Measurements from ENCODE around the gene CDC37. TPM values are rescaled to one million over a fixed set of nuclear protein-coding genes. Genes with fewer than 3 reads are reported as not detected.
"Not testable (repeated sequence)": the region's sequence is repeated elsewhere in the genome, so short reads cannot be mapped to it uniquely, and the experiment has no call there.

CDC37 gene
- total RNA-seq, 1 experiment from 2014 or later = 154 TPM

GRCh38 chr19:10384580-10384979 lies 18.8 kb downstream of the CDC37 start:
- no peaks in the 10 kb centered on the region for H3K9me3 ChIP-seq
- TF ChIP-seq CTCF (IDR thresholded peaks at IDR 0.05; ENCODE audit: insufficient read depth in 1 of 2, low read depth in 1 of 2, low read length in 1 of 2, severe bottlenecking in 1 of 2, unreplicated experiment in 1 of 2) = no peak
- 0 out of 2 replicates have a peak, but pooled peaks cover 2% of the 10 kb centered on the region for H3K4me1 ChIP-seq
- BruUV-seq (replicated peaks) = no TSS peak
- no peaks in the 10 kb centered on the region for H3K27me3 Mint-ChIP-seq (ENCODE audit: insufficient read depth, unreplicated experiment)
- intact Hi-C loops (cut with micrococcal nuclease; ENCODE audit: unreplicated experiment) = no loop called here
- no peak for DNase-seq
- no peaks in the 10 kb centered on the region for H3K9me3 Mint-ChIP-seq (ENCODE audit: unreplicated experiment)
- no peaks in the 10 kb centered on the region for H3K36me3 ChIP-seq (ENCODE audit: control insufficient read depth, insufficient read depth, low read length)
- H3K27ac Mint-ChIP-seq (ENCODE audit: unreplicated experiment) = no peak overlapping the region
- H3K4me1 Mint-ChIP-seq (ENCODE audit: low read depth, unreplicated experiment) = no peaks in the 10 kb centered on the region
- H3K27me3 ChIP-seq (replicated peaks; ENCODE audit: control insufficient read depth, insufficient read depth, low read length) = no peaks in the 10 kb centered on the region
- H3K4me3 ChIP-seq (ENCODE audit: low read depth, low read length) = no peak overlapping the region
- H3K36me3 Mint-ChIP-seq (ENCODE audit: insufficient read depth, unreplicated experiment) = peaks cover 20% of the 10 kb centered on the region
- ChIA-PET POLR2A (interaction anchor here (0.6 kb wide), 1 partner anchor 42 kb away, joined by 3 read pairs; no protein-coding TSS in a partner anchor), CTCF (interaction anchor here (0.6 kb wide), 1 partner anchor 85 kb away, joined by 3 read pairs; no protein-coding TSS in a partner anchor)
- H3K4me3 Mint-ChIP-seq (ENCODE audit: unreplicated experiment) = no peak overlapping the region

- H3K27me3 Mint-ChIP-seq (ENCODE audit: insufficient read depth, unreplicated experiment); POLR2A ChIA-PET; H3K36me3 ChIP-seq (ENCODE audit: control insufficient read depth, insufficient read depth, low read length); H3K4me3 Mint-ChIP-seq (ENCODE audit: unreplicated experiment); H3K9me3 Mint-ChIP-seq (ENCODE audit: unreplicated experiment); H3K4me3 ChIP-seq (ENCODE audit: low read depth, low read length); BruUV-seq (replicated peaks); DNase-seq; H3K4me1 Mint-ChIP-seq (ENCODE audit: low read depth, unreplicated experiment); H3K4me1 ChIP-seq; H3K9me3 ChIP-seq; H3K27ac Mint-ChIP-seq (ENCODE audit: unreplicated experiment); intact Hi-C loops (cut with micrococcal nuclease; ENCODE audit: unreplicated experiment); H3K27me3 ChIP-seq (replicated peaks; ENCODE audit: control insufficient read depth, insufficient read depth, low read length): not testable (repeated sequence)
- CTCF ChIA-PET = interaction anchor here (0.8 kb wide), 1 partner anchor 113 kb away, joined by 5 read pairs; no protein-coding TSS in a partner anchor
- H3K36me3 Mint-ChIP-seq (ENCODE audit: insufficient read depth, unreplicated experiment) = peaks cover 22% of the 10 kb centered on the region
Observed at GRCh38 chr19:10383223-10383499, 20.2 kb downstream of the CDC37 start.

- peak within 1 kb of the TSS; percentile 96 for H3K4me3 ChIP-seq (ENCODE audit: low read depth, low read length)
- H3K4me1 Mint-ChIP-seq (ENCODE audit: low read depth, unreplicated experiment) = peaks cover 8% of the 10 kb centered on the region
- H3K4me3 Mint-ChIP-seq (ENCODE audit: unreplicated experiment) = peak within 1 kb of the TSS; percentile 85
- TF ChIP-seq CTCF (IDR thresholded peaks at IDR 0.05; ENCODE audit: insufficient read depth in 1 of 2, low read depth in 1 of 2, low read length in 1 of 2, severe bottlenecking in 1 of 2, unreplicated experiment in 1 of 2) = no peak
- peak within 1 kb of the TSS; percentile 95 for H3K27ac Mint-ChIP-seq (ENCODE audit: unreplicated experiment)
- H3K4me1 ChIP-seq = peaks cover 8% of the 10 kb centered on the region
- peaks cover 24% of the 10 kb centered on the region for H3K36me3 Mint-ChIP-seq (ENCODE audit: insufficient read depth, unreplicated experiment)
- H3K9me3 ChIP-seq = no peaks in the 10 kb centered on the region
- H3K36me3 ChIP-seq (ENCODE audit: control insufficient read depth, insufficient read depth, low read length) = peaks cover 1% of the 10 kb centered on the region; the same call in 1 of the 2 replicates
- CTCF ChIA-PET = interaction anchor here (0.6 to 1.8 kb wide), 15 partner anchors 8 to 708 kb away, joined by 3 to 18 read pairs (median 3); partner anchors contain the start of genes CDC37, DNMT1, ICAM1 and ICAM5
- H3K27me3 ChIP-seq (replicated peaks; ENCODE audit: control insufficient read depth, insufficient read depth, low read length) = no peaks in the 10 kb centered on the region
- no TSS peak for BruUV-seq (replicated peaks)
- peak; percentile 97 to 98 for DNase-seq
- intact Hi-C loops (cut with micrococcal nuclease; ENCODE audit: unreplicated experiment) = loop anchor here (1.0 to 2.0 kb wide), 3 partner anchors 22 to 112 kb away; partner anchors contain the start of gene RAVER1
- no peaks in the 10 kb centered on the region for H3K27me3 Mint-ChIP-seq (ENCODE audit: insufficient read depth, unreplicated experiment)
- POLR2A ChIA-PET = interaction anchor here (0.5 to 1.9 kb wide), 16 partner anchors 8 to 1936 kb away, joined by 3 to 10 read pairs (median 4); partner anchors contain the start of genes CDC37, ICAM1, ICAM5 and PPAN
- H3K9me3 Mint-ChIP-seq (ENCODE audit: unreplicated experiment) = no peaks in the 10 kb centered on the region
Observed at GRCh38 chr19:10380313-10381102, 22.8 kb downstream of the CDC37 start, which contains the start of gene TYK2. TYK2 (minus strand) TSS chr19:10380572; CDS start chr19:10378406, 2,166 bp downstream.
